OCI-LY3 (cell line): Measurements from ENCODE around the gene NHLRC1.

Experiments
- H2AFZ ChIP-seq: fragments of 200-600, 300-600 bp; shearing (Covaris generic); 2 replicates; pipeline ENCODE4 v1.6.0; 2014; ENCODE audit warnings: antibody characterized with exemption, low read depth, low read length
- H3K27ac ChIP-seq: fragments of 200-600, 300-600 bp; sonication (generic); 2 replicates; pipeline ENCODE4 v1.5.1; 2014; ENCODE audit warnings: mild to moderate bottlenecking, low read length, moderate library complexity, mixed read lengths
- H3K27me3 ChIP-seq: fragments of 200-600, 300-600 bp; sonication (generic); 2 replicates; pipeline ENCODE4 v1.6.1; 2014; ENCODE audit warnings: low read depth, low read length, mixed read lengths
- H3K36me3 ChIP-seq: fragments of 200-600, 300-600 bp; sonication (generic); replicated peaks from 2 replicates; pipeline ENCODE3; 2014; ENCODE audit warnings: low read depth, low read length, mixed read lengths
- H3K4me1 ChIP-seq: fragments of 300-600, 200-600 bp; sonication (generic); 2 replicates; pipeline ENCODE4 v1.6.1; 2014; ENCODE audit warnings: low read length, mixed read lengths
- H3K4me2 ChIP-seq: fragments of 200-600, 300-600 bp; sonication (generic); 2 replicates; pipeline ENCODE4 v1.6.1; 2014; ENCODE audit warnings: low read length, mixed read lengths
- H3K4me3 ChIP-seq: fragments of 300-600, 200-600 bp; sonication (generic); 2 replicates; pipeline ENCODE4 v1.5.1; 2014; ENCODE audit warnings: antibody characterized with exemption, mild to moderate bottlenecking, low read length, moderate library complexity
- H3K79me2 ChIP-seq: fragments of 300-600, 200-600 bp; shearing (Covaris generic); 2 replicates; pipeline ENCODE4 v1.6.1; 2014; ENCODE audit warnings: mild to moderate bottlenecking, low read length, mixed read lengths
- H3K9ac ChIP-seq: fragments of 300-600, 200-600 bp; shearing (Covaris generic); 2 replicates; pipeline ENCODE4 v1.6.0; 2014; ENCODE audit warnings: mild to moderate bottlenecking, low read length, moderate library complexity
- H3K9me3 ChIP-seq: fragments of 200-600, 300-600 bp; shearing (Covaris generic); 2 replicates; pipeline ENCODE4 v1.6.1; 2014; ENCODE audit warnings: low read length, mixed read lengths; ENCODE audit not compliant: insufficient read depth
- H4K20me1 ChIP-seq: fragments of 200-600, 300-600 bp; sonication (generic); 2 replicates; pipeline ENCODE4 v1.6.1; 2016; ENCODE audit warnings: low read length, mixed read lengths; ENCODE audit not compliant: insufficient read depth
- CTCF ChIP-seq: fragments of 200-600, 300-600 bp; sonication (generic); IDR thresholded peaks from 2 replicates; pipeline ENCODE4 v1.5.1; 2014; ENCODE audit warnings: antibody characterized with exemption, low read length, low read depth
- EZH2phosphoT487 ChIP-seq: fragments of 200-600 bp; shearing (Covaris generic); IDR thresholded peaks from 2 replicates; pipeline ENCODE4 v1.6.1; 2018; ENCODE audit warnings: antibody characterized with exemption, mixed run types, low read depth

Gene NHLRC1

GRCh38 chr6:18087396-18088165 lies 34.9 kb downstream of the NHLRC1 start:
- no peak overlapping the region for H3K4me2 ChIP-seq
- no peaks in the 10 kb centered on the region for H3K9me3 ChIP-seq
- H3K27ac ChIP-seq: no peak overlapping the region
- H3K9ac ChIP-seq: no peak overlapping the region
- TF ChIP-seq CTCF (no peak), EZH2phosphoT487 (no peak)
- H2AFZ ChIP-seq: no peak overlapping the region
- H3K36me3 ChIP-seq: no peaks in the 10 kb centered on the region
- no peaks in the 10 kb centered on the region for H3K27me3 ChIP-seq
- no peaks in the 10 kb centered on the region for H3K4me1 ChIP-seq
- no peak overlapping the region for H3K4me3 ChIP-seq
- H3K79me2 ChIP-seq: no peaks in the 10 kb centered on the region
- H4K20me1 ChIP-seq: no peaks in the 10 kb centered on the region

GRCh38 chr6:18081025-18081668 lies 41.3 kb downstream of the NHLRC1 start:
- Histone ChIP-seq H4K20me1 (no peaks in the 10 kb centered on the region), H3K36me3 (no peaks in the 10 kb centered on the region), H3K4me3 (no peak overlapping the region), H3K9me3 (no peaks in the 10 kb centered on the region), H3K79me2 (no peaks in the 10 kb centered on the region), H2AFZ (no peak overlapping the region), H3K9ac (no peak overlapping the region), H3K4me1 (peaks cover 5% of the 10 kb centered on the region; the same call in 1 of the 2 replicates), H3K27me3 (no peaks in the 10 kb centered on the region), H3K4me2 (no peak overlapping the region), H3K27ac (no peak overlapping the region)
- TF ChIP-seq EZH2phosphoT487 (no peak), CTCF (no peak)

GRCh38 chr6:18080544-18080943 lies 41.9 kb downstream of the NHLRC1 start:
- H3K4me2 ChIP-seq: no peak overlapping the region
- H3K4me1 ChIP-seq: peaks cover 5% of the 10 kb centered on the region; the same call in 1 of the 2 replicates
- H3K27ac ChIP-seq: no peak overlapping the region
- H3K36me3 ChIP-seq: no peaks in the 10 kb centered on the region
- no peaks in the 10 kb centered on the region for H4K20me1 ChIP-seq
- H3K79me2 ChIP-seq: no peaks in the 10 kb centered on the region
- H3K4me3 ChIP-seq: no peak overlapping the region
- no peak overlapping the region for H3K9ac ChIP-seq
- no peaks in the 10 kb centered on the region for H3K9me3 ChIP-seq
- H3K27me3 ChIP-seq: no peaks in the 10 kb centered on the region
- TF ChIP-seq CTCF: no peak
- no peak for TF ChIP-seq EZH2phosphoT487
- no peak overlapping the region for H2AFZ ChIP-seq

GRCh38 chr6:18078866-18079265 lies 43.6 kb downstream of the NHLRC1 start:
- H3K4me2 ChIP-seq: no peak overlapping the region
- no peak overlapping the region for H3K9ac ChIP-seq
- no peaks in the 10 kb centered on the region for H3K79me2 ChIP-seq
- no peak overlapping the region for H3K4me3 ChIP-seq
- H3K4me1 ChIP-seq: peaks cover 5% of the 10 kb centered on the region; the same call in 1 of the 2 replicates
- H3K27ac ChIP-seq: no peak overlapping the region
- no peak overlapping the region for H2AFZ ChIP-seq
- no peaks in the 10 kb centered on the region for H3K27me3 ChIP-seq
- TF ChIP-seq CTCF (no peak), EZH2phosphoT487 (no peak)
- no peaks in the 10 kb centered on the region for H4K20me1 ChIP-seq
- H3K9me3 ChIP-seq: no peaks in the 10 kb centered on the region
- H3K36me3 ChIP-seq: no peaks in the 10 kb centered on the region
